Frontal cortex (tissue), 4 donors: Measurements from ENCODE around the gene VPS41. TPM values are rescaled to one million over a fixed set of nuclear protein-coding genes. Genes with fewer than 3 reads are reported as not detected.

Experiments
- DNase-seq, 2 donors: peaks; one replicate each; pipeline ENCODE4 v3.0.0; 2012; ENCODE audit warnings: low spot score in 2 of 2
- FAIRE-seq: peaks from 2 replicates; lab custom pipeline; 2012; peaks lifted over from hg19 to GRCh38; lab: Jason Lieb, UNC
- total RNA-seq: library from RNA; depleted of rRNA; stranded (reverse); fragments of >200 nt; gene quantifications from one replicate; pipeline ENCODE4 v1.2.3, GENCODE V29; 2014
- donor health status: control.
- donor health status: control.
- donor health status: control.

Gene VPS41
- total RNA-seq, 1 donor from 2014 or later: 103 TPM

DNA sequence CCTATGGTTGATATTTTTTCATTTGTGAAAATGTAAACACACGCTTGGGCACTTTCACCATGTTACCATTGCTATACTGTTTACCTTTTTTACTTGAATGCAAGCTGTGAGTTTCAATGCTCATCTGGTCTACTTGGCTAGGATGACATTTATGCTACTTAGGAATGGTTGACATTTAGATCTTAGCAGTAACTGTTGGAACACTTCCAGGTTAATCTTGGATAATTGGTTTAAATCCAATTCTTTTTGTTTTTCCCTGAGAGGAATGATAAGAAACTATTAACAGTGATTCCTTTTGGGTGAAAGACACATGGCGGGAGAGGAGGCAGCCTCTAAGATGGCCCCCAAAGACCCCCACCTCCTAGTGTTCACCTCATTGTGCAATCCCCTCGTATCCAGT, 226.4 kb downstream of the VPS41 start:
- DNase-seq (no peak), FAIRE-seq (no peak)

DNA sequence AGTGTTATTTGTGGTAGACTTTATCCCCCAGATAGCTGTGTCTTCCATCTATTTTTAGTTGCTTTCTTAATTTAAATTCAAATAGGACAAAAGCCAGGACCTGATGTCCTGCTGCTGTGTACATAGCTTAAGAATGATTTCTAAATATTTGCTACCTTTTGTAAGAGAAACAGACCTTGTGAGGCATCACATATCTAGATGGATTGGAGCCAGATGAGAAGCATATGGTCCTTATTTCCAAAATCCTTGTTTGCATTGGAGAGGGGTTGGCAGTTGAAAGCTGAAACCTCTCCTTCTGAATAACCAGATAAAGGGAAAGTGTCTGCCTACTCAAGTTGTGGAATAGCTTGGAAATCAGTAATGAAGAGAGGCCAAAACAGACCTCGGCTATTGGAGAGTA, 227.1 kb downstream of the VPS41 start:
- no peak for DNase-seq
- no peak for FAIRE-seq

DNA sequence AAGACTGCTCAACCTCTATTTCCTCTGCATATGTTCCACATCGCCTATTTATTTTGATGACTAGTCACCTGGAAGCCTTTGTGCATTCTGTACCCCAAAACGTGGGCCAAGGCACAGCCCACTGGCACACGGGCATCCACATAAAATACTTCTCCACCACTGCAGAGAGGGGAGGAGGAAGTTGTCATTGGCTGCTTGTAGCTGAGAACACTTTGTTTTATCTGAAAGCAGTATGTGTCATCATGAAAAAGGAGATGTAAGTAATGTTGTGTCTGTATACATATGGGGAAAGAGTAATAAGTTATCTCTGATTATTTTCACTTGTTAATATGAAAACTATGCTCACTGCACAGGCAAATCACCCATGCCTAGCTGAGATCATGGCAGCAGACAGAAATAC, 229.6 kb downstream of the VPS41 start:
- no peak for DNase-seq
- FAIRE-seq: no peak

DNA sequence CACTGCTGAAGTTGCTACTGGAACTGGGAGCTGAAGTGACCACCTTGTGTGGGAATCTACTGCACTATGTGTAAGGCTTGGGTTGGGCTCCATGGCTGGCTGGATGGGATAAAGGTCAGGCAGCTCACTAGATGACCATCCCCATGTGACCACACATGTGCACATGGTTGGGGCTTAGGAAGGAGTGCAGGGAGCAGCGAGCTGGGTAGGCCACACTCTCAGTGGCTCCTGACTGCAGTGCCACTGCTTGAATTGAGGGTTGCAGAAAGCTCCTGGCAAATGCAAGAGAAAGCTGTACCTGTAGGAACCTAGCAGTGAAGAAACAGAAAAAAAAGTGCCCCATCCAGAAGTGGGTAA, 230.3 kb downstream of the VPS41 start:
- no peak for FAIRE-seq

DNA sequence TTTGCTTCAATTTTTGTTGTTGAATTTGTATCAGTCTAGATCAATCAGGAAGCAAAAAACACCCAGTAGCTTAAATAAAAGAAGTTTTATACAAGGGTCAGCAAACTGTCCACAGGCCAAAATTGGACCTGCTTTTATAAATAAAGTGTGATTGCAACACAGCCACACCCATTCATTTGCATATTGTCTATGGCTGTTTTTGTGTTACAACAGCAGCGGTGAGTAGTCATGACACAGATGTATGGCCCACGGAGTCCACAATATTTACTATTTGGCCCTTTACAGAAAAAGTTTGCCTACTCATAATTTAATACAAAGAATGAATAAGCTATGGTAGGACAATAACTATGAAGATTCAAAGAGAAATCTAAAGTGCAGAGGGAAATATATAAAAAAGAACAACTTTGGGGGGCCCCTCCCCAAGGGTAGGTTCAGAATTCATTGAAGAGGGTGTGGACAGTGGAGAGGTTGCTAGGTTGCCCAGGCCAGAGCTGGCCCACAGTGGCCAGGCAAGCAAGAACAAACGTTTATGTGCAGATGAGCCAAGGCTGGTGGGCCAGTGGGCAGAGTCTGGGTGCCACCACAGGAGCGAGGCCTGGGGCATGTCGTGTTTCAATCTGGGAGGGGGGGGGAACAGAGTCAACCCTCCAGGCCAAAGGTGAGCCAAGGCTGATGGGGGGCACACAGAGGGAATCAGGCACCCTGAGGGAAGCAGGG, 230.9 kb downstream of the VPS41 start:
- FAIRE-seq (no peak), DNase-seq (no peak)

More for the DNA sequence above, 230.3 kb downstream of the VPS41 start:
- DNase-seq: no peak

DNA sequence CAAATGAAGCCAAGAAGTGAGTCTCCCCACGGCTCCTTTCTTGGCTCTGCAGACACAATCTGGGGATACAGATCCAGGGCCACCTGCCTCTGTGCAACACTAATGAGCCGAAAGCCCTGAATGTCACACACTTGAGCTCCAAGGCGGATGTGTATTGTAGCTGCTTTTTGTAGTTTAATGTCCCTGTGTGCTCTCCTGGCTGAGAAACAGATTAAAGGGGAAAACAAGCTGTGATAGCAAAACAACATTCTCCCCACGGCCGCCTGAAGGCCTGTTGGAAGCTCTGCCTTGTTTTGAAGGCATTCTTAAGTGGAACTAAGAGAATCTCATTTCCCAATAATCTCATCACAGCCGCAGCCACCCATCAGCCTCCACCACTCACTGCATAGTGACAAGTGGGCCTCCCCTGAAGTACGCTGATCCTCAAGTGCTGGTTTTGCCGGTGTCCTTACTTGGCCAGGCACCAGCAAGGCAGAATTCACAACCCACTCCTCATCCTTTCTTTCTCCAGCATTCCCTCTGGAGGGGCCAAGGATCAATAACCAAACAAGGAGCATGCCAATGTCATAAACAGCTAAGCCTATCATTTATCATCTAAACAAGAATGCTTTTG, 233.4 kb downstream of the VPS41 start:
- FAIRE-seq (no peak), DNase-seq (no peak)

DNA sequence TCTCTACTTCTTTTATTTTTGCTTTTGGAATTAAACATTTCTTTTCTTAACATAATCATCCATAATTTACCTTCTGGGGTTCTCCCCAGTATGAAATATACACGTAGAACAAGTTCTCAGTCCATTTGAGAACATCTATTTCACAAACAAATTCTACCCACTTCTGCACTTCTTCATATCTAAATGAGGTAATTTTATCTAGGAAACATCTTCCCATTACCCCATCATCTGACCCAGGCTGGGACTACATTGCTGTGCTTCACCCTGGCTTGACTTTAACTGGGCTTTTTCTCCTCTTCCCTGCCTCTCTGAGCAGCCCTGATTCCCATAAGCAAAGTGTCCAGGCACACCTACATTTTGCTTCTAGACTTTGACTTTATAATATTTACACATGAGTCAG, 234.5 kb downstream of the VPS41 start:
- DNase-seq: no peak
- FAIRE-seq: no peak

DNA sequence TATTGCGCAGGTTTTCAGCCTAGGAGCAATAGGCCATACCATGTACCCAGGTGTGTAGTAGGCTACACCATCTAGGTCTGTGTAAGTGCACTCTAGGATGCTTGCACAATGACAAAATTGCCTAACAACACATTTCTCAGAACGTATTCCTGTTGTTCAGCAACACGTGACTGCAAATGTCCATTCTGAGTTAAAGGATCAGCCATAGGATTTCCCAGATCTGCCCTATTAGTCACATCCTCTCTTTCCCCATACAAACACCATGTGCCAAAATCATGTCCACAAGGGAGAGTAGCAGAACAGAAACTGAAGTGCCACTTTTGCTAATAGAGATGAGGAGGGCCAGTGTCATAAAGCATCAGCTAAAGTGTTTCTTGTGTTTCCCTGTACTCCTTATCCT, 235.2 kb downstream of the VPS41 start:
- FAIRE-seq (no peak), DNase-seq (no peak)

Other genes starting within 250 kb of the VPS41 start
- gene POU6F2, start 68.7 kb upstream of the VPS41 start, total RNA-seq: 3.3 TPM